HepG2 (cell line): ENCODE measurements around the gene ZNF514. TPM values are rescaled to one million over a fixed set of nuclear protein-coding genes. Genes with fewer than 3 reads are reported as not detected.

Experiments
- ASH2L ChIP-seq: fragments of 300-600, 200-600 bp; sonication (generic); IDR thresholded peaks from 2 replicates; pipeline ENCODE4 v1.7.0; 2017; ENCODE audit warnings: low read depth, mild to moderate bottlenecking, moderate library complexity, mixed read lengths, low read length; ENCODE audit not compliant: insufficient read length
- ATF3 ChIP-seq: sonication (generic); formaldehyde crosslinking; IDR thresholded peaks from 2 replicates; pipeline ENCODE4 v1.4.0; 2020; ENCODE audit warnings: missing genetic modification reagents
- BCL6 ChIP-seq: IDR thresholded peaks from 2 replicates; pipeline ENCODE4 v1.6.1; 2016; ENCODE audit warnings: missing genetic modification reagents, missing compliant biosample characterization
- BRD4 ChIP-seq: sonication (generic); formaldehyde crosslinking; IDR thresholded peaks from 2 replicates; pipeline ENCODE4 v1.4.0; 2020; ENCODE audit warnings: missing genetic modification reagents
- CEBPB ChIP-seq: IDR thresholded peaks from 2 replicates; pipeline ENCODE4 v1.6.1; 2011; ENCODE audit warnings: low read depth, low read length, improper control_type of control experiment, borderline replicate concordance
- FOXA3 ChIP-seq: IDR thresholded peaks from 2 replicates; pipeline ENCODE4 v1.6.1; 2016; ENCODE audit warnings: missing genetic modification reagents, missing compliant biosample characterization
- GFI1 ChIP-seq: sonication (generic); formaldehyde crosslinking; IDR thresholded peaks from 2 replicates; pipeline ENCODE4 v1.5.0; 2020; ENCODE audit warnings: missing genetic modification reagents, mild to moderate bottlenecking, borderline replicate concordance
- HNF4A ChIP-seq: sonication (generic); formaldehyde crosslinking; IDR thresholded peaks from 2 replicates; pipeline ENCODE4 v1.4.0; 2020; ENCODE audit warnings: missing genetic modification reagents
- IRF9 ChIP-seq: sonication (generic); formaldehyde crosslinking; IDR thresholded peaks from 2 replicates; pipeline ENCODE4 v1.8.0; 2022; ENCODE audit warnings: missing genetic modification reagents, mild to moderate bottlenecking, borderline replicate concordance
- IRX3 ChIP-seq: sonication (generic); formaldehyde crosslinking; IDR thresholded peaks from 2 replicates; pipeline ENCODE4 v1.8.1; 2023; ENCODE audit warnings: mild to moderate bottlenecking, low read depth, missing genetic modification reagents, borderline replicate concordance
- JDP2 ChIP-seq: sonication (generic); formaldehyde crosslinking; IDR thresholded peaks from 2 replicates; pipeline ENCODE4 v1.8.1; 2022; ENCODE audit warnings: missing genetic modification reagents, borderline replicate concordance
- KAT2B ChIP-seq: fragments of 150-350 bp; IDR thresholded peaks from 2 replicates; pipeline ENCODE4 v1.6.1; 2014; ENCODE audit warnings: low read depth, low read length, borderline replicate concordance
- NR2F2 ChIP-seq: IDR thresholded peaks from 2 replicates; pipeline ENCODE4 v1.6.1; 2012; ENCODE audit warnings: low read depth, inconsistent platforms, borderline replicate concordance
- RBFOX2 ChIP-seq: fragments of 200-400 bp; formaldehyde crosslinking; IDR thresholded peaks from 2 replicates; pipeline ENCODE4 v1.6.1; 2017; ENCODE audit warnings: low read depth, mild to moderate bottlenecking, low read length
- REST ChIP-seq, 2 experiments: IDR thresholded peaks; 2 replicates each; pipeline ENCODE4 v1.6.1; 2011 to 2012; ENCODE audit warnings: low read length in 2 of 2, borderline replicate concordance in 1 of 2, low read depth in 1 of 2, mild to moderate bottlenecking in 1 of 2, moderate library complexity in 1 of 2
- TBL1XR1 ChIP-seq: fragments of 150-350 bp; IDR thresholded peaks from 2 replicates; pipeline ENCODE4 v1.6.1; 2014; ENCODE audit warnings: borderline replicate concordance, low read length; ENCODE audit not compliant: partially characterized antibody
- TBX3 ChIP-seq: fragments of 450-650 bp; IDR thresholded peaks from 2 replicates; pipeline ENCODE4 v1.6.1; 2017; ENCODE audit warnings: antibody characterized with exemption, mild to moderate bottlenecking, inconsistent platforms, borderline replicate concordance
- TFDP1 ChIP-seq: IDR thresholded peaks from 2 replicates; pipeline ENCODE4 v1.6.1; 2016; ENCODE audit warnings: missing compliant biosample characterization, missing genetic modification reagents, borderline replicate concordance
- TMF1 ChIP-seq: sonication (generic); formaldehyde crosslinking; IDR thresholded peaks from 2 replicates; pipeline ENCODE4 v1.8.1; 2022; ENCODE audit warnings: low read depth, missing genetic modification reagents
- TP53 ChIP-seq: sonication (generic); formaldehyde crosslinking; conservative IDR thresholded peaks from 2 replicates; pipeline ENCODE4 v1.4.0; 2020; ENCODE audit warnings: missing genetic modification reagents
- ZNF17 ChIP-seq: sonication (generic); formaldehyde crosslinking; IDR thresholded peaks from 2 replicates; pipeline ENCODE4 v1.5.0; 2020; ENCODE audit warnings: mild to moderate bottlenecking, missing genetic modification reagents
- ZNF24 ChIP-seq: fragments of 450-650 bp; IDR thresholded peaks from 2 replicates; pipeline ENCODE4 v1.6.1; 2017; ENCODE audit warnings: antibody characterized with exemption, mild to moderate bottlenecking
- ZNF343 ChIP-seq: sonication (generic); formaldehyde crosslinking; IDR thresholded peaks from 2 replicates; pipeline ENCODE4 v1.4.0; 2020; ENCODE audit warnings: mild to moderate bottlenecking, missing genetic modification reagents
- ZNF674 ChIP-seq: sonication (generic); formaldehyde crosslinking; IDR thresholded peaks from 2 replicates; pipeline ENCODE4 v1.5.0; 2020; ENCODE audit warnings: low read depth, mild to moderate bottlenecking, missing genetic modification reagents
- ZNF747 ChIP-seq: sonication (generic); formaldehyde crosslinking; IDR thresholded peaks from 2 replicates; pipeline ENCODE4 v1.8.1; 2023; ENCODE audit warnings: missing genetic modification reagents, mild to moderate bottlenecking, borderline replicate concordance
- ZNF83 ChIP-seq: sonication (generic); formaldehyde crosslinking; IDR thresholded peaks from 2 replicates; pipeline ENCODE4 v1.4.0; 2020; ENCODE audit warnings: missing genetic modification reagents, mild to moderate bottlenecking, borderline replicate concordance
- polyA plus RNA-seq, 8 experiments: library from polyadenylated mRNA; depleted of rRNA in 3 of 8; stranded (reverse) in 7 of 8; unstranded in 1 of 8; fragments of >200 nt; fragmentation: Illumina TruSeq in 4 of 8; extraction: Trizol in 4 of 8; gene quantifications; 2 replicates each; pipeline versions ENCODE4 v1.2.1 to v1.2.3, GENCODE V29; 2011 to 2016; ENCODE audit warnings: low read depth in 4 of 8, missing spikeins in 1 of 8, mixed read lengths in 1 of 8; ENCODE audit not compliant: insufficient read depth in 1 of 8
- total RNA-seq, 5 experiments: library from RNA; depleted of rRNA; stranded (reverse); fragments of >200 nt; fragmentation: Illumina TruSeq; extraction: Trizol; gene quantifications; 2 replicates each; pipeline ENCODE4 v1.2.3, GENCODE V29; 2016; ENCODE audit warnings: low read depth in 1 of 5

Gene ZNF514
- total and polyA plus RNA-seq, 2 of the 13 experiments (the other 11 are each of a cell fraction or from before 2014, with no cell fraction given): 15.2 to 18.7 TPM

GRCh38 chr2:95121093-95121406 lies 38.6 kb downstream of the ZNF514 start (continued):
- TF ChIP-seq IRF9 (CRISPR knock-in tag): no peak
- no peak for TF ChIP-seq RBFOX2
- TF ChIP-seq TMF1 (CRISPR knock-in tag): no peak
- TF ChIP-seq ZNF343: no peak
- 0 out of 2 replicates have a peak, but pooled peaks have one; percentile 34 for TF ChIP-seq ZNF674 (CRISPR knock-in tag)
- no peak for TF ChIP-seq REST (IDR thresholded peaks at IDR 0.05; ENCODE audit: borderline replicate concordance in 1 of 2, low read depth in 1 of 2, low read length in 2 of 2)
- TF ChIP-seq TFDP1 (CRISPR knock-in tag): no peak
- TF ChIP-seq BRD4 (CRISPR knock-in tag): no peak
- TF ChIP-seq KAT2B: no peak
- TF ChIP-seq ZNF747: no peak; the same call in 1 of the 2 replicates
- TF ChIP-seq HNF4A (CRISPR knock-in tag): peak; percentile 46; the same call in 1 of the 2 replicates
- TF ChIP-seq FOXA3 (CRISPR knock-in tag): 0 out of 2 replicates have a peak, but pooled peaks have one; percentile 13
- 0 out of 2 replicates have a peak, but pooled peaks have one; percentile 83 for TF ChIP-seq ZNF17
- no peak; the same call in 1 of the 2 replicates for TF ChIP-seq GFI1 (CRISPR knock-in tag)
- peak; percentile 36; the same call in 1 of the 2 replicates for TF ChIP-seq CEBPB
- no peak for TF ChIP-seq ASH2L
- no peak for TF ChIP-seq ZNF83
- TF ChIP-seq TBX3: no peak
- no peak for TF ChIP-seq ATF3 (CRISPR knock-in tag)
- no peak for TF ChIP-seq IRX3 (CRISPR knock-in tag)
- peak; percentile 53; the same call in 1 of the 2 replicates for TF ChIP-seq BCL6
- TF ChIP-seq NR2F2: no peak
- TF ChIP-seq ZNF24: no peak
- TF ChIP-seq TP53: no peak
- no peak for TF ChIP-seq TBL1XR1
- no peak for TF ChIP-seq JDP2 (CRISPR knock-in tag)
